Effector CD4-positive, alpha-beta T cell (primary cell): ENCODE measurements around the gene ENTPD2.
"Not testable (repeated sequence)": the region's sequence is repeated elsewhere in the genome, so short reads cannot be mapped to it uniquely, and the experiment has no call there.

ENCODE experiments used
- DNase-seq: peaks from one replicate; pipeline ENCODE4 v3.0.0-alpha.2; 2020

The ENTPD2 gene

GRCh38 chr9:137044037-137044436 lies 9.8 kb downstream of the ENTPD2 start:
- DNase-seq: no peak

GRCh38 chr9:137042751-137043727 lies 10.8 kb downstream of the ENTPD2 start:
- no peak for DNase-seq

- no peak for DNase-seq
Observed at GRCh38 chr9:137041124-137041523, 12.7 kb downstream of the ENTPD2 start.

- no peak for DNase-seq
Observed at GRCh38 chr9:137040568-137040967, 13.3 kb downstream of the ENTPD2 start.

GRCh38 chr9:137039611-137040366 lies 14.1 kb downstream of the ENTPD2 start:
- no peak for DNase-seq

GRCh38 chr9:137038916-137039315 lies 14.9 kb downstream of the ENTPD2 start:
- DNase-seq: no peak

- no peak for DNase-seq
Observed at GRCh38 chr9:137037483-137037882, 16.4 kb downstream of the ENTPD2 start.

DNA sequence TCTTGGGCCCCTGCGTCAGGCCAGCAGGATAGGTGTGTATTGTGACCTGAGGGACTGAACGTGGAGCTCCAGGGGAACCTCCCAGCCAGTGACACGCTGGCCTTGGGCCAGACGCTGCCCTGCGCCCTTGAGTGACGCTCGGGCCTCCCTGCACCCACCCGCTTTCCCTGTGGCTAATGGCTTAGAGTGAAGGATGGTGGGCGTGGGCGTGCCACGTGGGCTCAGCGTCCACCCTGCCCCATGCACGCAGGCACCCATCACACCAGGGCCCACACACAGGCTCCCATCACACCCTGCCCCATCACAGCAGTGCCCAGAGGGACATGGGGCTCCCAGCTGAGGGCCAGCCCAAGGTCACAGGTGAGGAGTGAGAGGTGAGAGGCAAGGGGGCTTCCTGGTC lies 16.8 kb downstream of the ENTPD2 start:
- no peak for DNase-seq

DNA sequence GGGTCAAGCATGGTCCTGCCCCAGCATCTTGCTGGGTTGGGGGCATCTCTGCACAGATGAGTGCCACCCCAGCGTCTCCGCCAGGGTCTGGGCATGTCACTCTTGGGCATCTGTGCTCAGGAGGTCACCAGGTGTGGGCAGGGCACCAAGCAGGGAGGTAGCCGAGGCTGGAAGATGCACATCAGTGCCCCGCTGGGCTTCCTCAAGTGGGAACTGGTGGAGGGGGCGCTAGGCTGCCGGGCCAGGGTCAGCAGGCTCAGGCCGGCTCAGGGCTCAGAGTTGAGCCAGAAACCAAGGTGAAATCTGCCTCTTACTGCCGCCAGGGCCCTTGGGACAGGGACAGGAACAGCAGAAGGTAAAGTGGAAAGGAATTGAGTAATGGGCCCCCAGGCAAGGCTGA lies 17.9 kb downstream of the ENTPD2 start:
- no peak for DNase-seq

DNA sequence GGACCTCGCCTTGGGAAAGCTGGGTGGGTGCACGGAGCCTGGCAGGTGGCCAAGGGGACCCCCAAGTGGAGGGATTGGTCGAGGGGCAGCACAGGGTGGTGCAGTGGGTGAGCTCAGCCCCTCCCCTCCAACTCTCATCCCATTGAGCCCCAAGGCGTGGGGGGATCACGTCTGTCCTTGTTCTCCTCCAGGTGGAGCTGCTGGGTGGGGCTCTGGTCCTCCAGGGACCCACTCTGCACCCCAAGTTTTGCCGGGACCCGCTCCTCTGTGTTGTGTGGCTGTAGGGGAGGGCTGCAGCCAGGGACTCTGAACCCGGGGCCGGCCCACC lies 18.4 kb downstream of the ENTPD2 start:
- DNase-seq: no peak

- DNase-seq: peak; percentile 83
Observed at GRCh38 chr9:137034709-137035506, 19.0 kb downstream of the ENTPD2 start.

DNA sequence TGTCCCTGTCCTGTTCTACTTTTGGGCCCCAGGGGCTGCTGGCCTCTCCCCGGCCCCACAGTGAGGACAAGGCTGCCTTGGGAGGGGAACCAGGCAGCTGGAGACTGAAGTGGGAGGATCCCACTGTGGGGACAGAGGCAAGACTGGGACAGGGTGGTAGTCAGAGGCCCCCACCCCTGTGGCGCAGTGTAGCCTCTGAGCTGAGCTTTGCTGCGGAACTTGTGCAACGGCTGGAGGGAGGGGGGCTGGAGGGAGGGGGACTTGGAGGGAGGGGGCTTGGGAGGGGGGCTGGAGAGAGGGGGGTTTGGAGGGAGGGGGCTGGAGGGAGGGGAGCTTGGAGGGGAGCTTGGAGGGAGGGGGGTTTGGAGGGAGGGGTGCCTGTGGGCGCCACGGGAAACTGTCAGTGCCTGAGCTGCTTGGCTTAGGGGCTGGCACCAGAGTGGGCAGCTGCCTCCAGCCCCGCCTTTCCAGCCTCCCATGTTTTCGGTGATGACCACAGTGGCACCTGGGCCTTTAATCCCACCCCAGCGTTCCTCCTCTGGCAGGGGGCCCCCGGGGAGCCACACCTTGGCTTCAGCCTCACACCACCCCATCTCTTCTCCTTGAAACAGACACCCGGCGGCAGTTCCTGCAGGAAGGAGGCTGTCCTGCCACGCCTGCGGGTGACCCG lies 19.7 kb downstream of the ENTPD2 start:
- DNase-seq: no peak

- not testable (repeated sequence) for DNase-seq
Observed at GRCh38 chr9:137033481-137033880, 20.4 kb downstream of the ENTPD2 start.

GRCh38 chr9:137032858-137033257 lies 21.0 kb downstream of the ENTPD2 start:
- DNase-seq: no peak

DNA sequence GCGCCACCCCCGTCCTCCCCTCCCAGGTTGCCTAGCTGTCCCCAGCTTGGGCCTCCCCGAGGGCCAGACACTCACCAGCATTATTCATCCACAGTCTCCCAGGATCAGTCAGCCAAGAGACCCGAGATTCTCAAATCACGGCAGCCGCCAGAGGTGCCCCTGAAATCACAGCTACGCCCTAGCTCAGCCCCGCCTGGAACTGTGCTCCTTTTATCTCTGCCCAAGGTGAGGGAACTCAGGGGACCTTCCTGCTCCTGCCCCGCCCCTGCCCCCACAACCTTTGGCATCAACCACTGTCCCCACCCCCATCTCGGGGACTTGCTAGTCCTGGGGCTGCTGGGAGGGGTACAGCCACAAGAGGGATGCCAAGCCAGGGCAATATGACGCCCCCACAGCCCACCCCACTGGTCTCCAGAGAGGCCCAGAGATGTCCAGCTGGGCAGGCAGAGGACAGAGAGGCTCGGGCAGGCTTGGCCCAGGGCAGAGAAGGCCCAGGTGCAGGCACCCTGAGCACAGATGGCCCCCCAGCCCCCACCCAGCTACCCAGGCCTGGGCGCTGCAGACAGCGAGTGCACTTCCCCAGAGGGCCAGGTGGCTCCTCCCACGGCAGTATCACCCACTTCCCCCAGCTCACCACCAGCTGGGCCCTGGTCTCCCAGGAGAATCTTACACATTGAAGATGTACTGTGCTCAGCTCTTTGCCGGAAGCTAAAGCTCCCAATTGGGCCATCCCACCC lies 21.8 kb downstream of the ENTPD2 start, which contains the start of gene FUT7:
Gene FUT7, minus strand, starts transcription at position 185 of the 737 bp plus-strand sequence. Its CDS starts 97 bp downstream, at position 88.
- no peak for DNase-seq

- DNase-seq: no peak
Observed at GRCh38 chr9:137030538-137031527, 23.0 kb downstream of the ENTPD2 start.

DNA sequence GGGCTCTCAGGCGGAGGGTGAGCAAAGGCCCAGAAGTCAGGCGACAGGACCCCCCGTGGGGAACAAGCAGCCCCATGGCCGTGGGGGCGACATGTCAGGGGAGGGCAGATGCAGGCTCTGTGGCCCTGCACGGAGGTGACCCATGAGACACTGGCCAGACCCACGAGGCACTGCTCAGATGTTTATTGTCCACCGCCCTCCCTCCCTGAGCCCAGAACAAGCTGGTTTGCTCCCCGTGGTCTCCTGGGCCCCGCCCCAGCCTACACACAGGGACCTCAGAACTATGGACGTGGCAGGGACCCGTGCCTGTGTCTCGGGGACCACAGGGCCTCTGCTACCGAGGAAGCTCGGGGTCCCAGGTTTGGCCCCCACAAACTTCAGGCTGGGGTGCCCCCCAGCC lies 23.9 kb downstream of the ENTPD2 start:
- no peak for DNase-seq

- DNase-seq: peak; percentile 68
Observed at GRCh38 chr9:137029058-137029936, 24.6 kb downstream of the ENTPD2 start.
